HepG2 (cell line): Measurements from ENCODE around the gene TSNAXIP1. TPM values are rescaled to one million over a fixed set of nuclear protein-coding genes. Genes with fewer than 3 reads are reported as not detected.

Source experiments
- HIVEP1 ChIP-seq: sonication (generic); formaldehyde crosslinking; IDR thresholded peaks from 2 replicates; pipeline ENCODE4 v1.4.0; 2020; ENCODE audit warnings: mild to moderate bottlenecking, missing genetic modification reagents
- KDM3A ChIP-seq: IDR thresholded peaks from 2 replicates; pipeline ENCODE4 v1.6.1; 2018; ENCODE audit warnings: low read depth, missing compliant biosample characterization
- SMYD3 ChIP-seq: sonication (generic); formaldehyde crosslinking; IDR thresholded peaks from 2 replicates; pipeline ENCODE4 v1.8.1; 2023; ENCODE audit warnings: mild to moderate bottlenecking, missing genetic modification reagents
- TAF1 ChIP-seq: sonication (generic); formaldehyde crosslinking; IDR thresholded peaks from 2 replicates; pipeline ENCODE4 v1.4.0; 2020; ENCODE audit warnings: missing genetic modification reagents
- TBX2 ChIP-seq: sonication (generic); formaldehyde crosslinking; IDR thresholded peaks from 2 replicates; pipeline ENCODE4 v1.5.0; 2020; ENCODE audit warnings: missing genetic modification reagents, mild to moderate bottlenecking, borderline replicate concordance
- ZEB1 ChIP-seq: IDR thresholded peaks from 2 replicates; pipeline ENCODE4 v1.6.1; 2012; ENCODE audit warnings: mild to moderate bottlenecking, low read depth, inconsistent platforms; ENCODE audit not compliant: insufficient replicate concordance
- ZNF350 ChIP-seq: sonication (generic); formaldehyde crosslinking; IDR thresholded peaks from 2 replicates; pipeline ENCODE4 v1.4.0; 2020; ENCODE audit warnings: mild to moderate bottlenecking, low read depth, missing genetic modification reagents, borderline replicate concordance
- ZNF431 ChIP-seq: sonication (generic); formaldehyde crosslinking; IDR thresholded peaks from 2 replicates; pipeline ENCODE4 v1.9.0; 2022; ENCODE audit warnings: missing genetic modification reagents, low read depth, mild to moderate bottlenecking, borderline replicate concordance
- ZNF615 ChIP-seq: sonication (generic); formaldehyde crosslinking; IDR thresholded peaks from 2 replicates; pipeline ENCODE4 v1.5.0; 2020; ENCODE audit warnings: mild to moderate bottlenecking, missing genetic modification reagents, borderline replicate concordance
- ZNF672 ChIP-seq: sonication (generic); formaldehyde crosslinking; IDR thresholded peaks from 2 replicates; pipeline ENCODE4 v1.8.1; 2022; ENCODE audit warnings: missing genetic modification reagents
- ZNF691 ChIP-seq: sonication (generic); formaldehyde crosslinking; IDR thresholded peaks from 2 replicates; pipeline ENCODE4 v1.4.0; 2020; ENCODE audit warnings: missing genetic modification reagents, low read depth, mild to moderate bottlenecking, borderline replicate concordance
- ZNF768 ChIP-seq: sonication (generic); formaldehyde crosslinking; IDR thresholded peaks from 2 replicates; pipeline ENCODE4 v1.4.0; 2020; ENCODE audit warnings: missing genetic modification reagents
- ZNF770 ChIP-seq: sonication (generic); formaldehyde crosslinking; IDR thresholded peaks from 2 replicates; pipeline ENCODE4 v1.5.0; 2020; ENCODE audit warnings: mild to moderate bottlenecking, missing genetic modification reagents
- polyA plus RNA-seq, 8 experiments: library from polyadenylated mRNA; depleted of rRNA in 3 of 8; stranded (reverse) in 7 of 8; unstranded in 1 of 8; fragments of >200 nt; fragmentation: Illumina TruSeq in 4 of 8; extraction: Trizol in 4 of 8; gene quantifications; 2 replicates each; pipeline versions ENCODE4 v1.2.1 to v1.2.3, GENCODE V29; 2011 to 2016; ENCODE audit warnings: low read depth in 4 of 8, missing spikeins in 1 of 8, mixed read lengths in 1 of 8; ENCODE audit not compliant: insufficient read depth in 1 of 8
- total RNA-seq, 5 experiments: library from RNA; depleted of rRNA; stranded (reverse); fragments of >200 nt; fragmentation: Illumina TruSeq; extraction: Trizol; gene quantifications; 2 replicates each; pipeline ENCODE4 v1.2.3, GENCODE V29; 2016; ENCODE audit warnings: low read depth in 1 of 5
- TF ChIP-seq, protein P1 (sequence below): sonication (generic); formaldehyde crosslinking; IDR thresholded peaks from 2 replicates; pipeline ENCODE4 v1.8.0; 2022; ENCODE audit warnings: mild to moderate bottlenecking, missing genetic modification reagents; ENCODE audit not compliant: insufficient replicate concordance
- TF ChIP-seq, protein P2 (sequence below): sonication (generic); formaldehyde crosslinking; IDR thresholded peaks from 2 replicates; pipeline ENCODE4 v1.8.0; 2022; ENCODE audit warnings: missing genetic modification reagents, mild to moderate bottlenecking, borderline replicate concordance
- TF ChIP-seq, protein P3 (sequence below): sonication (generic); formaldehyde crosslinking; IDR thresholded peaks from 2 replicates; pipeline ENCODE4 v1.4.0; 2020; ENCODE audit warnings: mild to moderate bottlenecking, missing genetic modification reagents
- TF ChIP-seq, protein P4 (sequence below): sonication (generic); formaldehyde crosslinking; IDR thresholded peaks from 2 replicates; pipeline ENCODE4 v1.5.0; 2020; ENCODE audit warnings: missing genetic modification reagents

The TSNAXIP1 gene
- total and polyA plus RNA-seq, 2 of the 13 experiments (the other 11 are each of a cell fraction or from before 2014, with no cell fraction given), result 0.37 to 0.86 TPM

DNA sequence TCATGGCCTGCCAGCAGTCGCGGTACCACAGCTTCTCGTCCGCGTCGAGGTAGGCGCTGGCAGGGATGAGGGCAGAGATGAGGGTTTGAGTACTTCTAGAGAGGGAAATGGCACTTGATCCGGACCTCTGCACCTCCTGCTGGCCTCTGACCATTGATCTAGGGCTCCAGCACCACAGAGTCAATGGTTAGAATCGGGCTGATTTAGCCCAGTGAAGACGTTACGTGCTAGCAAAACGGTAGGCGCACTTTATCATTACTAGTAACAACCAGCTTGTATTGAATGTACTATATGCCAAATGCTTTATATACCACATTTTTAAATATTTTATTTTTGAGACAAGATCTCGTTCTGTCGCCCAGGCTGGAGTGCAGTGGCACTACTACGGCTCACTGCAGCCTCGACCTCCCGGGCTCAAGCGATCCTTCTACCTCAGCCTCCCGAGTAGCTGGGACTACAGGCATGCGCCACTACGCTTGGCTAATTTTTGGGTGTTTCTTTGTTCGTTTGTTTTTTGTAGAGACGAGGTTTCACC, 526 bp downstream of the TSNAXIP1 start (continued):
- TF ChIP-seq, protein P1, sequence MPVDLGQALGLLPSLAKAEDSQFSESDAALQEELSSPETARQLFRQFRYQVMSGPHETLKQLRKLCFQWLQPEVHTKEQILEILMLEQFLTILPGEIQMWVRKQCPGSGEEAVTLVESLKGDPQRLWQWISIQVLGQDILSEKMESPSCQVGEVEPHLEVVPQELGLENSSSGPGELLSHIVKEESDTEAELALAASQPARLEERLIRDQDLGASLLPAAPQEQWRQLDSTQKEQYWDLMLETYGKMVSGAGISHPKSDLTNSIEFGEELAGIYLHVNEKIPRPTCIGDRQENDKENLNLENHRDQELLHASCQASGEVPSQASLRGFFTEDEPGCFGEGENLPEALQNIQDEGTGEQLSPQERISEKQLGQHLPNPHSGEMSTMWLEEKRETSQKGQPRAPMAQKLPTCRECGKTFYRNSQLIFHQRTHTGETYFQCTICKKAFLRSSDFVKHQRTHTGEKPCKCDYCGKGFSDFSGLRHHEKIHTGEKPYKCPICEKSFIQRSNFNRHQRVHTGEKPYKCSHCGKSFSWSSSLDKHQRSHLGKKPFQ (CRISPR knock-in tag), result no peak
- no peak; the same call in 1 of the 2 replicates for TF ChIP-seq SMYD3 (CRISPR knock-in tag)
- peak; percentile 28; the same call in 1 of the 2 replicates for TF ChIP-seq ZNF350
- TF ChIP-seq ZNF768 (CRISPR knock-in tag), result peak; percentile 66; the same call in 1 of the 2 replicates
- no peak; the same call in 1 of the 2 replicates for TF ChIP-seq HIVEP1 (CRISPR knock-in tag)
- TF ChIP-seq, protein P2, sequence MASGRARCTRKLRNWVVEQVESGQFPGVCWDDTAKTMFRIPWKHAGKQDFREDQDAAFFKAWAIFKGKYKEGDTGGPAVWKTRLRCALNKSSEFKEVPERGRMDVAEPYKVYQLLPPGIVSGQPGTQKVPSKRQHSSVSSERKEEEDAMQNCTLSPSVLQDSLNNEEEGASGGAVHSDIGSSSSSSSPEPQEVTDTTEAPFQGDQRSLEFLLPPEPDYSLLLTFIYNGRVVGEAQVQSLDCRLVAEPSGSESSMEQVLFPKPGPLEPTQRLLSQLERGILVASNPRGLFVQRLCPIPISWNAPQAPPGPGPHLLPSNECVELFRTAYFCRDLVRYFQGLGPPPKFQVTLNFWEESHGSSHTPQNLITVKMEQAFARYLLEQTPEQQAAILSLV (CRISPR knock-in tag), result peak; percentile 13; the same call in 1 of the 2 replicates
- TF ChIP-seq, protein P3, sequence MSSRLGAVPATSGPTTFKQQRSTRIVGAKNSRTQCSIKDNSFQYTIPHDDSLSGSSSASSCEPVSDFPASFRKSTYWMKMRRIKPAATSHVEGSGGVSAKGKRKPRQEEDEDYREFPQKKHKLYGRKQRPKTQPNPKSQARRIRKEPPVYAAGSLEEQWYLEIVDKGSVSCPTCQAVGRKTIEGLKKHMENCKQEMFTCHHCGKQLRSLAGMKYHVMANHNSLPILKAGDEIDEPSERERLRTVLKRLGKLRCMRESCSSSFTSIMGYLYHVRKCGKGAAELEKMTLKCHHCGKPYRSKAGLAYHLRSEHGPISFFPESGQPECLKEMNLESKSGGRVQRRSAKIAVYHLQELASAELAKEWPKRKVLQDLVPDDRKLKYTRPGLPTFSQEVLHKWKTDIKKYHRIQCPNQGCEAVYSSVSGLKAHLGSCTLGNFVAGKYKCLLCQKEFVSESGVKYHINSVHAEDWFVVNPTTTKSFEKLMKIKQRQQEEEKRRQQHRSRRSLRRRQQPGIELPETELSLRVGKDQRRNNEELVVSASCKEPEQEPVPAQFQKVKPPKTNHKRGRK (CRISPR knock-in tag), result no peak
- TF ChIP-seq ZNF615 (CRISPR knock-in tag), result no peak
- TF ChIP-seq TBX2, result no peak
- TF ChIP-seq, protein P4, sequence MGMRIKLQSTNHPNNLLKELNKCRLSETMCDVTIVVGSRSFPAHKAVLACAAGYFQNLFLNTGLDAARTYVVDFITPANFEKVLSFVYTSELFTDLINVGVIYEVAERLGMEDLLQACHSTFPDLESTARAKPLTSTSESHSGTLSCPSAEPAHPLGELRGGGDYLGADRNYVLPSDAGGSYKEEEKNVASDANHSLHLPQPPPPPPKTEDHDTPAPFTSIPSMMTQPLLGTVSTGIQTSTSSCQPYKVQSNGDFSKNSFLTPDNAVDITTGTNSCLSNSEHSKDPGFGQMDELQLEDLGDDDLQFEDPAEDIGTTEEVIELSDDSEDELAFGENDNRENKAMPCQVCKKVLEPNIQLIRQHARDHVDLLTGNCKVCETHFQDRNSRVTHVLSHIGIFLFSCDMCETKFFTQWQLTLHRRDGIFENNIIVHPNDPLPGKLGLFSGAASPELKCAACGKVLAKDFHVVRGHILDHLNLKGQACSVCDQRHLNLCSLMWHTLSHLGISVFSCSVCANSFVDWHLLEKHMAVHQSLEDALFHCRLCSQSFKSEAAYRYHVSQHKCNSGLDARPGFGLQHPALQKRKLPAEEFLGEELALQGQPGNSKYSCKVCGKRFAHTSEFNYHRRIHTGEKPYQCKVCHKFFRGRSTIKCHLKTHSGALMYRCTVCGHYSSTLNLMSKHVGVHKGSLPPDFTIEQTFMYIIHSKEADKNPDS, result no peak; the same call in 1 of the 2 replicates
- TF ChIP-seq KDM3A (CRISPR knock-in tag), result no peak
- 0 out of 2 replicates have a peak, but pooled peaks have one; percentile 85 for TF ChIP-seq ZNF691
- no peak for TF ChIP-seq TAF1 (CRISPR knock-in tag)
- no peak for TF ChIP-seq ZEB1
- no peak for TF ChIP-seq ZNF672 (CRISPR knock-in tag)
- TF ChIP-seq ZNF431, result no peak
- TF ChIP-seq ZNF770 (CRISPR knock-in tag), result peak; percentile 28; the same call in 1 of the 2 replicates
